ENCODE measurements around the gene RHOG. TPM values are rescaled to one million over a fixed set of nuclear protein-coding genes. Genes with fewer than 3 reads are reported as not detected.

RHOG gene
- polyA plus RNA-seq, 1 donor from 2014 or later: not detected

GRCh38 chr11:3888876-3889275, 48.1 kb upstream of the RHOG start:
- no peak overlapping the region for H3K4me3 ChIP-seq (ENCODE audit: low read length)
- H3K27me3 ChIP-seq (ENCODE audit: insufficient read depth, low read depth, low read length): no peaks in the 10 kb centered on the region
- TF ChIP-seq MXI1 (conservative IDR thresholded peaks at IDR 0.05; ENCODE audit: poor library complexity, severe bottlenecking) (no peak), CTCF (IDR thresholded peaks at IDR 0.05; ENCODE audit: poor library complexity, severe bottlenecking) (no peak), SMC3 (conservative IDR thresholded peaks at IDR 0.05; ENCODE audit: poor library complexity) (no peak), POLR2AphosphoS5 (IDR thresholded peaks at IDR 0.05) (no peak), RAD21 (conservative IDR thresholded peaks at IDR 0.05) (no peak)
- no peaks in the 10 kb centered on the region for H3F3A ChIP-seq (ENCODE audit: insufficient read depth, low read length, poor library complexity, severe bottlenecking)
- H3K9me3 ChIP-seq (ENCODE audit: low read length): no peaks in the 10 kb centered on the region
- no peaks in the 10 kb centered on the region for H3K79me2 ChIP-seq (replicated peaks; ENCODE audit: insufficient read depth, low read length)
- H3K4me2 ChIP-seq (ENCODE audit: low read length): no peak overlapping the region
- H3K27ac ChIP-seq (ENCODE audit: low read length): no peak overlapping the region
- H3K36me3 ChIP-seq (ENCODE audit: insufficient read depth, low read length): no peaks in the 10 kb centered on the region
- H3K9me2 ChIP-seq (ENCODE audit: insufficient read depth, low read length): no peaks in the 10 kb centered on the region
- H3K9ac ChIP-seq (ENCODE audit: low read length): no peak overlapping the region
- H4K20me1 ChIP-seq (ENCODE audit: insufficient read depth): no peaks in the 10 kb centered on the region
- H2AFZ ChIP-seq (ENCODE audit: low read depth, low read length): no peak overlapping the region

- no peaks in the 10 kb centered on the region for H3K9me2 ChIP-seq (ENCODE audit: insufficient read depth, low read length)
- H4K20me1 ChIP-seq (ENCODE audit: insufficient read depth): no peaks in the 10 kb centered on the region
- H3K4me3 ChIP-seq (ENCODE audit: low read length): no peak overlapping the region
- no peaks in the 10 kb centered on the region for H3K27me3 ChIP-seq (ENCODE audit: insufficient read depth, low read depth, low read length)
- H3K36me3 ChIP-seq (ENCODE audit: insufficient read depth, low read length): no peaks in the 10 kb centered on the region
- no peaks in the 10 kb centered on the region for H3F3A ChIP-seq (ENCODE audit: insufficient read depth, low read length, poor library complexity, severe bottlenecking)
- no peak overlapping the region for H3K9ac ChIP-seq (ENCODE audit: low read length)
- no peak overlapping the region for H2AFZ ChIP-seq (ENCODE audit: low read depth, low read length)
- TF ChIP-seq POLR2AphosphoS5 (IDR thresholded peaks at IDR 0.05) (no peak), REST (IDR thresholded peaks at IDR 0.05; ENCODE audit: borderline replicate concordance) (no peak), EZH2 (IDR thresholded peaks at IDR 0.05; ENCODE audit: borderline replicate concordance, insufficient read depth, low read length, poor library complexity, severe bottlenecking) (no peak), CTCF (IDR thresholded peaks at IDR 0.05; ENCODE audit: poor library complexity, severe bottlenecking) (no peak), RAD21 (conservative IDR thresholded peaks at IDR 0.05) (no peak), SMC3 (conservative IDR thresholded peaks at IDR 0.05; ENCODE audit: poor library complexity) (no peak), MXI1 (conservative IDR thresholded peaks at IDR 0.05; ENCODE audit: poor library complexity, severe bottlenecking) (no peak), TAF1 (IDR thresholded peaks at IDR 0.05; ENCODE audit: low read depth) (no peak), EP300 (conservative IDR thresholded peaks at IDR 0.05; ENCODE audit: poor library complexity, severe bottlenecking) (no peak)
- no peak overlapping the region for H3K4me2 ChIP-seq (ENCODE audit: low read length)
- no peak overlapping the region for H3K27ac ChIP-seq (ENCODE audit: low read length)
- H3K9me3 ChIP-seq (ENCODE audit: low read length): no peaks in the 10 kb centered on the region
- no peaks in the 10 kb centered on the region for H3K79me2 ChIP-seq (replicated peaks; ENCODE audit: insufficient read depth, low read length)
Measured at GRCh38 chr11:3886985-3887384, 46.2 kb upstream of the RHOG start.
